ENCODE measurements around the gene LCN15.

Gene LCN15

DNA sequence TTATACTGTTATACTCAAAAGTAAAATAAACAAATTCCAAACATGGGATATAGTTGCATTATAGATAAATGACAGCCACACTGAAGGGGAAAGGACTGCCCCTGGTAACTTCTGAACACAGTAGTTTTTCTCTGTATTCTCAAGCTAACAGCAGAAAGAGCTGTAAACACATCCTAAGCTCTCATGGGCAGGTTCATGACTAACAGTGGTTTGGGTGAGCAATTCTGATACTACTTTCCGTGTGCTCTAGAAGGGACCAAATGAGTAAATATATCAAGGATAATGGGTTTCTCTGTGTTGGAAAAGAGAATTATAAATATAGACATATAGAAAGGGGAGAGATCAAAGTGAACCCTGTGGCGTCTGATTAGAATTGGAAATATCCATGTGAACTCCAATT, 13.8 kb downstream of the LCN15 start:
- Histone ChIP-seq H3K27me3 (ENCODE audit: low read depth, low read length) (no peaks in the 10 kb centered on the region), H3K27ac (ENCODE audit: low read length) (no peak overlapping the region), H3K4me3 (ENCODE audit: low read depth in 1 of 2, low read length in 2 of 2) (no peak overlapping the region), H3K4me1 (ENCODE audit: control insufficient read depth in 1 of 2, insufficient read depth in 2 of 2, low read length in 2 of 2) (peaks cover 0 to 4% of the 10 kb centered on the region in 2 donors), H3K9me3 (ENCODE audit: control insufficient read depth in 1 of 2, low read length in 2 of 2) (peaks cover 0 to 12% of the 10 kb centered on the region in 2 donors), H3K36me3 (ENCODE audit: control insufficient read depth in 1 of 2, insufficient read depth in 2 of 2, low read length in 2 of 2) (no peaks in the 10 kb centered on the region)

DNA sequence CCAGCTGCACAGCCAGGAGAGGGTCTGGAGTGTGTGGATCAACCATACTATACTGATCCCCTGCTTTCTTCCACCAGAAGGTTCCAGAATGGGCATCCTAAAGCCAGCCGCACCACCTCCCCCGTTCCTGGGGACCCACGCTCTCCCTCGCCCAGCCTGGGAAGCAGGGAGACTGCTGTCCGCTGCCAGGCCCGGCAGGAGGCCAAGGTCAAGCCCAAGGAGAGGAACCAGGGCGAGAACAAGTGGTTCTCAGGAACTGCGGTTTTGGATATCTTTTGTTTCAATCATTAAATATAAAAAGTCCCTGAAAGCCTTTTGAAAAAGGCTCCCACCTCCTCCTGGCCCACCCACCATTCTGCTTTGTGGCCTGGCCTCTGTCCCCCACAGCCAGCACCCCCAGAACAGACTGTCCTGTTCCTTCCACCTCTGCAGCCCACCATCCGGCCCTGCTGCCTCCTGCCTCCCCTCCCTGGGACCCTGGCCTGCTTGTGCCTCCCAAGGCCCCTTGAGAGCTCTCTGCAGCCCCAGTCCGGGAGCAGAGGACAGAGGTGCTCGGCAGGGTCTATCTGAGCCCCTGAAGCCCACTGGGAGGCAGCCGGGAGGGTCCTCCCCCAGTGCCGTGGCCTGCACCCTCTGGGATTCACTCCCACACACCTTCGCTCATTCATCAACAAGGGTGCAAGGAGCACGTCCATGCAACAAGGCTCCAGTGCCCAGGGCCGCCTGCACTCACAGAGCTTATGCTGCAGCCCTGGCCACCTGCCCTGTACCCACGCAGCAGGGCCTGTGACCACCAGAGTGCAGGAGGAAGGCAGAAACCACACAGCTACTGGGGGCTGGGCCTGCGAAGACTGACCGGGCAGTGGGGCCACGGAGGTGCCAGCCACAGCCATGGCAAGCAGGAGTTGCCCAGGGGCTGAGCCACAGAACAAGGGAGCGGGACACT, 15.4 kb downstream of the LCN15 start:
- Histone ChIP-seq H3K27me3 (ENCODE audit: low read depth, low read length) (no peaks in the 10 kb centered on the region), H3K4me3 (ENCODE audit: low read depth in 1 of 2, low read length in 2 of 2) (no peak overlapping the region), H3K36me3 (ENCODE audit: control insufficient read depth in 1 of 2, insufficient read depth in 2 of 2, low read length in 2 of 2) (no peaks in the 10 kb centered on the region), H3K9me3 (ENCODE audit: control insufficient read depth in 1 of 2, low read length in 2 of 2) (peaks cover 0 to 10% of the 10 kb centered on the region in 2 donors), H3K4me1 (ENCODE audit: control insufficient read depth in 1 of 2, insufficient read depth in 2 of 2, low read length in 2 of 2) (peaks cover 0 to 4% of the 10 kb centered on the region in 2 donors), H3K27ac (ENCODE audit: low read length) (no peak overlapping the region)

DNA sequence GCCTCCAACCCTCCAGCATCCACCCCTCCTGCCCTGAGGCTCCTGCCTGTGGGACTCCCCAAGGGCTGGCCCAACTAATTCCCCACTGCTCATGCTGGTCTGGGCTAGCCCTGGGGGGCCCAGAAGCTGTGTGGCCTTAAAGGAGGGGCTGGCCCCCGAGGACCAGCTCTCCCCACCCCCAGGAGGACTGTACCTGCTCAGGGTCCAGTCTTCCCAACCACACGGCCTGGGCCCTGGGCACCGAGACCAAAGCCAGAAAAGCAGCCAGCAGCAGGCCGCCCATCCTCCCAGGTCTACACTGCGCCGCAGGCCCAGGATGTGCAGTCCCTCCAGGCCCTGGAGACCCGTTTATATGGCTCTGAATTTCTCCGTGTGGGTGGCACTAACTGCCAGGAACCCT, 16.1 kb downstream of the LCN15 start, which contains the start of gene LCN6:
TSS of gene LCN6 (minus strand) at position 325 of the 400 bp plus-strand sequence. CDS start at position 283, 42 bp downstream.
- peaks cover 0 to 10% of the 10 kb centered on the region in 2 donors for H3K9me3 ChIP-seq (ENCODE audit: control insufficient read depth in 1 of 2, low read length in 2 of 2)
- no peak within 1 kb of the TSS for H3K4me3 ChIP-seq (ENCODE audit: low read depth in 1 of 2, low read length in 2 of 2)
- H3K4me1 ChIP-seq (ENCODE audit: control insufficient read depth in 1 of 2, insufficient read depth in 2 of 2, low read length in 2 of 2) = peaks cover 0 to 4% of the 10 kb centered on the region in 2 donors
- H3K36me3 ChIP-seq (ENCODE audit: control insufficient read depth in 1 of 2, insufficient read depth in 2 of 2, low read length in 2 of 2) = no peaks in the 10 kb centered on the region
- H3K27me3 ChIP-seq (ENCODE audit: low read depth, low read length) = no peaks in the 10 kb centered on the region
- H3K27ac ChIP-seq (ENCODE audit: low read length) = no peak within 1 kb of the TSS

DNA sequence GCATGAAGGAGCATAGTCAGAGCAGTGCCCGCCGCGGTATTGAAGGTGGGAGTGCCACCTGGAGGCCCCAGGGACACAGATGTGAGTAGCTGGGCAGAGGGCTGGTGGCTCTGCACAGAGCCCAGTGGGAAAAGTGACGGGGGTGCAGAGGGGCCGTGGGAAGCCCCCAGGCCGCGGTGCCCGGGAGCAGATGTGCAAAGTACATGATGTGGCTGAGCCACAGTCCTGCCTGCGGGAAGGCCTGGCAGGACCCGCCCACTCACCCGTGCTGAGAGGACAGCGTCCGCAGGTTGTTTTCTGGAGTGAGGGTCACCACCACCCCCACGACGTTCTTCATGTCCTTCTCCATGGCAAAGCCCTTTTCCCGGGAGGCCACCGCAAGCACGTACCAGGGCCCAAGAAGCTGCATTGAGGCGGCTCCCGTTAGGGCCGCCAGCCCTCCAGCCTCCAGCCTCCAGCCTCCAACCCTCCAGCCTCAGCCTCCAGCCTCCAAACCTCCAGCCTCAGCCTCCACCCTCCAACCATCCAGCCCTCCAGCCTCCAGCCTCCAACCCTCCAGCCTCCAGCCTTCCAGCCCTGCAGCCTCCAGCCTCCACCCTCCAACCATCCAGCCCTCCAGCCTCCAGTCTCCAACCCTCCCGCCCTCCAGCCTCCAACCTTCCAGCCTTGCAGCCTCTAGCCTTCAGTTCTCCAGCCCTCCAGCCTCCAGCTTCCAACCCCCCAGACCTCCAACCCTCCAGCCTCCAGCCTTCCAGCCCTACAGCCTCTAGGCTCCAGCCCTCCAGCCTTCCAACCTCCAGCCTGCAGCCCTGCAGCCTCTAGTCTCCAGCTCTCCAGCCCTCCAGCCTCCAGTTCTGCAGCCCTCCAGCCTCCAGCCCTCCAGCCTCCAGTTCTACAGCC, 16.9 kb downstream of the LCN15 start:
- Histone ChIP-seq H3K4me1 (ENCODE audit: control insufficient read depth in 1 of 2, insufficient read depth in 2 of 2, low read length in 2 of 2) (peaks cover 0 to 6% of the 10 kb centered on the region in 2 donors), H3K36me3 (ENCODE audit: control insufficient read depth in 1 of 2, insufficient read depth in 2 of 2, low read length in 2 of 2) (no peaks in the 10 kb centered on the region), H3K27me3 (ENCODE audit: low read depth, low read length) (no peaks in the 10 kb centered on the region), H3K9me3 (ENCODE audit: control insufficient read depth in 1 of 2, low read length in 2 of 2) (peaks cover 0 to 10% of the 10 kb centered on the region in 2 donors), H3K27ac (ENCODE audit: low read length) (no peak overlapping the region), H3K4me3 (ENCODE audit: low read depth in 1 of 2, low read length in 2 of 2) (no peak overlapping the region)

GRCh38 chr9:136746621-136747020, 17.7 kb downstream of the LCN15 start:
- Histone ChIP-seq H3K36me3 (ENCODE audit: control insufficient read depth in 1 of 2, insufficient read depth in 2 of 2, low read length in 2 of 2) (no peaks in the 10 kb centered on the region), H3K4me1 (ENCODE audit: control insufficient read depth in 1 of 2, insufficient read depth in 2 of 2, low read length in 2 of 2) (peaks cover 0 to 14% of the 10 kb centered on the region in 2 donors), H3K9me3 (ENCODE audit: control insufficient read depth in 1 of 2, low read length in 2 of 2) (peaks cover 0 to 3% of the 10 kb centered on the region in 2 donors), H3K27me3 (ENCODE audit: low read depth, low read length) (peaks cover 8% of the 10 kb centered on the region), H3K27ac (ENCODE audit: low read length) (no peak overlapping the region), H3K4me3 (ENCODE audit: low read depth in 1 of 2, low read length in 2 of 2) (no peak overlapping the region)

- peaks cover 12% of the 10 kb centered on the region for H3K27me3 ChIP-seq (ENCODE audit: low read depth, low read length)
- H3K27ac ChIP-seq (ENCODE audit: low read length) = no peak overlapping the region
- no peaks in the 10 kb centered on the region for H3K36me3 ChIP-seq (ENCODE audit: control insufficient read depth in 1 of 2, insufficient read depth in 2 of 2, low read length in 2 of 2)
- peaks cover 0 to 19% of the 10 kb centered on the region in 2 donors for H3K4me1 ChIP-seq (ENCODE audit: control insufficient read depth in 1 of 2, insufficient read depth in 2 of 2, low read length in 2 of 2)
- H3K4me3 ChIP-seq (ENCODE audit: low read depth in 1 of 2, low read length in 2 of 2) = no peak overlapping the region
- H3K9me3 ChIP-seq (ENCODE audit: control insufficient read depth in 1 of 2, low read length in 2 of 2) = no peaks in the 10 kb centered on the region
Measured at GRCh38 chr9:136746155-136746490, 18.2 kb downstream of the LCN15 start.

- Histone ChIP-seq H3K27me3 (ENCODE audit: low read depth, low read length) (peaks cover 12% of the 10 kb centered on the region), H3K9me3 (ENCODE audit: control insufficient read depth in 1 of 2, low read length in 2 of 2) (no peaks in the 10 kb centered on the region), H3K36me3 (ENCODE audit: control insufficient read depth in 1 of 2, insufficient read depth in 2 of 2, low read length in 2 of 2) (no peaks in the 10 kb centered on the region), H3K4me3 (ENCODE audit: low read depth in 1 of 2, low read length in 2 of 2) (no peak overlapping the region), H3K27ac (ENCODE audit: low read length) (no peak overlapping the region), H3K4me1 (ENCODE audit: control insufficient read depth in 1 of 2, insufficient read depth in 2 of 2, low read length in 2 of 2) (peaks cover 0 to 23% of the 10 kb centered on the region in 2 donors)
Measured at GRCh38 chr9:136745389-136746154, 18.7 kb downstream of the LCN15 start.

DNA sequence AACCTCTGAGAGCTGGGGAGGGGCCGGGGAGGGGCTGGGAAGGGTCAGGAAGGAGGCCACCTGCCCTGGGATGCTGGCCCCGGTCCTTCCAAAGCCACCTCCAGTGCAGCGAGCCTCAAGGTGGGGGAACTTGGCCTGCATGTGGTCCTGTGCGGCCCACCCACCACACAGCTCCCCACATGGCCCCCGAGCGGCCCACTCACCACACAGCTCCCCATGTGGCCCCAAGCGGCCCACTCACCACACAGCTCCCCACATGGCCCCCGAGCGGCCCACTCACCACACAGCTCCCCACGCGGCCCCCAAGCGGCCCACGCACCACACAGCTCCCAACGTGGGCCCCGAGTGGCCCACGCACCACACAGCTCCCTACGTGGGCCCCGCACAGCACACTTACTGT, 19.5 kb downstream of the LCN15 start:
- H3K4me3 ChIP-seq (ENCODE audit: low read depth in 1 of 2, low read length in 2 of 2) = no peak overlapping the region
- no peaks in the 10 kb centered on the region for H3K9me3 ChIP-seq (ENCODE audit: control insufficient read depth in 1 of 2, low read length in 2 of 2)
- no peaks in the 10 kb centered on the region for H3K36me3 ChIP-seq (ENCODE audit: control insufficient read depth in 1 of 2, insufficient read depth in 2 of 2, low read length in 2 of 2)
- peaks cover 0 to 23% of the 10 kb centered on the region in 2 donors for H3K4me1 ChIP-seq (ENCODE audit: control insufficient read depth in 1 of 2, insufficient read depth in 2 of 2, low read length in 2 of 2)
- peaks cover 12% of the 10 kb centered on the region for H3K27me3 ChIP-seq (ENCODE audit: low read depth, low read length)
- H3K27ac ChIP-seq (ENCODE audit: low read length) = no peak overlapping the region

- H3K27me3 ChIP-seq (ENCODE audit: low read depth, low read length) = peaks cover 12% of the 10 kb centered on the region
- H3K27ac ChIP-seq (ENCODE audit: low read length) = no peak overlapping the region
- no peak overlapping the region for H3K4me3 ChIP-seq (ENCODE audit: low read depth in 1 of 2, low read length in 2 of 2)
- H3K9me3 ChIP-seq (ENCODE audit: control insufficient read depth in 1 of 2, low read length in 2 of 2) = no peaks in the 10 kb centered on the region
- H3K36me3 ChIP-seq (ENCODE audit: control insufficient read depth in 1 of 2, insufficient read depth in 2 of 2, low read length in 2 of 2) = no peaks in the 10 kb centered on the region
- peaks cover 0 to 18% of the 10 kb centered on the region in 2 donors for H3K4me1 ChIP-seq (ENCODE audit: control insufficient read depth in 1 of 2, insufficient read depth in 2 of 2, low read length in 2 of 2)
Measured at GRCh38 chr9:136743639-136744211, 20.6 kb downstream of the LCN15 start.

DNA sequence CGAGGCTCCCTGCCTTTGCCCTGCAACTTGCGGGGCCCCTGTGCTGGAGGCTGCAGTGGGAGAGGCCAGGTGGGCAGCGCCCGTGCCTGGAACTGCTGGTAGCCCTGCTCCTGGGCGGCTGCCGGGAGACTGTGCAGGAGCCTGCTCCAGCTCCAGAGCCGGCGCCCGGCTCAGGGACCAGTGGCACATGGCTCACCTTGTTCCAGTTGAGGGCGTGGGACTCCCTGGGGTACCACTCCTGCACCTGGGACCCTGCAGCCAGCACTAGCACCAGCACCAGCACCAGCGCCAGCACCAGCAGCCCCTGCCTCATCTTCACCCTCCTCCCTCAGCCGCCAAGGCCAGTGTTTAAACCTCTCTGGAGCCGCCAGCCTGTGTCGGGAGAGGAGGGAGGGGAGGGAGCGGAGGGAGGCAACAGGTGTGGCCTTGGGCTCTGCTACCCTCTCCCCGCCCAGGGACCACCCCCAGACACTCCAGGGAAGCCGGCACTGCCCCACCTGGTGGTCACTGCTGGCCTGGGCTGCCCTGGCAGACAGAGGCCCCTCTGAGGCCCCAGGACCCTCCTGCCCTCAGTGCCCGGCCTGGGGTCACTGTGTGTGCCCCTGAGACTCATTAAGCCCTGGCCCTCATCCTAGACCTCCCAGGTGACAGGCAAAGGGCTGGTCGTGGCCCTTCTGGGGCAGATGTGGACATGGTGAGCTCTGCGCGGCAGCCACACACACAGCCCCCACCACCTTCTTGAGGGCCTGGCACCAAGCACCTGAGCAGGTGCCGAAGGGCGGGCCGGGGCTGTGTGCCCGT, 21.5 kb downstream of the LCN15 start, which contains the start of gene LCN10:
TSS of gene LCN10 (minus strand) at position 350 of the 801 bp plus-strand sequence. CDS start at position 313, 37 bp downstream.
- H3K9me3 ChIP-seq (ENCODE audit: control insufficient read depth in 1 of 2, low read length in 2 of 2) = no peaks in the 10 kb centered on the region
- no peak within 1 kb of the TSS for H3K4me3 ChIP-seq (ENCODE audit: low read depth in 1 of 2, low read length in 2 of 2)
- no peak within 1 kb of the TSS for H3K27ac ChIP-seq (ENCODE audit: low read length)
- H3K27me3 ChIP-seq (ENCODE audit: low read depth, low read length) = peaks cover 12% of the 10 kb centered on the region
- H3K36me3 ChIP-seq (ENCODE audit: control insufficient read depth in 1 of 2, insufficient read depth in 2 of 2, low read length in 2 of 2) = no peaks in the 10 kb centered on the region
- peaks cover 0 to 18% of the 10 kb centered on the region in 2 donors for H3K4me1 ChIP-seq (ENCODE audit: control insufficient read depth in 1 of 2, insufficient read depth in 2 of 2, low read length in 2 of 2)

Measured in muscle layer of duodenum (tissue), 2 donors.